GM19193 (cell line): ENCODE measurements around the gene CLDND1.

Experiments
- POLR2A ChIP-seq: IDR thresholded peaks from 4 replicates; pipeline ENCODE4 v1.6.1; 2011; ENCODE audit not compliant: insufficient read depth, insufficient read length; ENCODE audit errors: extremely low read depth

CLDND1 gene

DNA sequence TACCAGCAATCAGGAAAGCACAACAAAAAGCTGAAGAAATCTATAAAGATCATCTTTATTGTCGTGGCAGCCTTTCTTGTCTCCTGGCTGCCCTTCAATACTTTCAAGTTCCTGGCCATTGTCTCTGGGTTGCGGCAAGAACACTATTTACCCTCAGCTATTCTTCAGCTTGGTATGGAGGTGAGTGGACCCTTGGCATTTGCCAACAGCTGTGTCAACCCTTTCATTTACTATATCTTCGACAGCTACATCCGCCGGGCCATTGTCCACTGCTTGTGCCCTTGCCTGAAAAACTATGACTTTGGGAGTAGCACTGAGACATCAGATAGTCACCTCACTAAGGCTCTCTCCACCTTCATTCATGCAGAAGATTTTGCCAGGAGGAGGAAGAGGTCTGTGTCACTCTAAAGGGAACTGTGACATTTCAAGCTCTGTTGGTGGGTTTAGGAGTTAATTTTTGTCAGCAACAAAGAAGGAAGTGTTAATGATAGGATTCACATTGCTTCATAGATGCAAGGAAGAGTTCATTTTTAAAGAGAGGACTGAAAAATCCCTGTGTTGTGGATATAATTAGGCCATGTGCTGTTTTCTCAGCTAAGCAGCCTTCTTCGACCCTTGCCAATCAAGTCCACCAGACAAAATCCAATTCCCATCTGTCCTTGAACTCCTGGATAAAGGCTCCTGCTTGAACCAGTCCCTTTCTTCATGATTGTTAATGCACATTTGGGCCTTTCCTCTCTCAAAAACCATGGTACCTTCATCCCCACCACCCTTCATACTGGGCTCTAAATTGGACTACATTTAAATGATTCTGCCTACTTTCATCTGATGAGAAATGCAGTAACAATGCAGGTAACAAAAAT, 10.2 kb upstream of the CLDND1 start:
- no peak for TF ChIP-seq POLR2A

GRCh38 chr3:98532275-98532637, 9.6 kb upstream of the CLDND1 start:
- peak; percentile 77 for TF ChIP-seq POLR2A

- TF ChIP-seq POLR2A, result peak; percentile 72
These were observed 9.0 kb upstream of the CLDND1 start, which contains the start of gene GPR15 for GRCh38 chr3:98531622-98532274. Gene GPR15 (plus strand): TSS chr3:98531978. CDS start chr3:98532034, 56 bp downstream.

GRCh38 chr3:98530676-98531075, 8.0 kb upstream of the CLDND1 start:
- TF ChIP-seq POLR2A, result no peak

DNA sequence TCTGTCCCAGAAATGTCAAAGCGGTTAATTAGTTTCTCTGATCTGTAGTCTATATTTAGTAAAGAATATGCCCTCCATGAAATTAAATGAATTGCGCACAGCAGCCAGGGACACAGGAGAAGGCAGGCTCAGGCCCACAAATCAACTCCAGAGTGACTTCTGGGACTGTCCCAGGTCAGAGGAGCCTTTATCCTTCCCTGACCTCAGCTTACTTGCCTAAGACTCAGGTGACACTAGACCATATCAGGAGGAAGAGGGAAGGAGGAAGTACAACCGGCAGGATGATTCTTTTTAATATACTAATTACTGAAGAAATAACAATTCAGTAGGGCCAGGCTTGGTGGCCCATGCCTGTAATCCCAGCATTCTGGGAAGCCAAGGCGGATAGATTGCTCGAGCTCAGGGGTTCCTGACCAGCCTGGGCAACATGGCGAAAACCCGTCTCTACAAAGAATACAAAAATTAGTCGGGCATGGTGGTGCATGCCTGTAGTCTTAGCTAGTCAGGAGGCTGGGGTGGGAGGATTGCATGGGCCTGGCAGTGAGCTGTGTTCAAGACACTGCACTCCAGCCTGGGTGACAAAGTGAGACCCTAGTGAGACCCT, 7.3 kb upstream of the CLDND1 start:
- peak; percentile 37 for TF ChIP-seq POLR2A

DNA sequence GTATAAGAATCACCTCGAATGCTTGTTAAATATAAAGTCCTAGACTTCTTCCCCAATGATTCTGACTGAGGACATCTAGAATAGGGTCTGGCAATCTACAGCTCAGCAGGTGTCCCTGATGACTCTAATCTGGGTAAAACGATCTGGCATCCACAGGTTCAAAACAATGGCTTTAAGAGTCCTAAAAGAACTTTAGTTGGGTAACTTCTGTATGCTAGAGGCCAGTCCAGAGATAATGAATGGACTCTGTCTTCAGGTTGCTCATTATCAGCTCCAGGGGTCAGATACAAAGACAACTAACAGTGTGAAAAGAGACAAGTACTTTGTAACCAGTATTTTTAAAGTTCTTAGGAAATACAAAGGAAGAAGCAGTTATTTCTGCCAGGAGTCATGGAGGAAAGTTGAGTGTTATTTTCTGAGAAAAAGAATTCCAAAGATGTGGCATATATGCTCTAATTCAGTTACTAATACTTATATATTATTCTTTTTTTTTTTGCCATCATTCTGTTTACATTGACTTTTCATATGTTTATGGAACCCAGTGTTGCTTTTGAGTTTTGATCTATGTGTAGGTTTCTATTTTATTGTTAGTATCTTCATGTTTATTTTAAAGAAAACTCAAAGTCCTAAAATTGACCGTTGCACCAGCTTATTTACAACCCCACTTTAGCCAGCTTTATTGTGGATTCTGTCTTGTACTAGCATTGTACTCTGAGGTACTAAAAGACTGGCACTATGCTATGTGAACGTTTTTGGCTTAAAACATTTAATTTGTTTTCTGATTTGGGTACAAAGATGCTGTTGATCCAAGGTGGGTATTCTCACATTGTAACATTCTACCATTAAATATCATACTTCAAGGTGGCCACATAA, 6.0 kb upstream of the CLDND1 start:
- TF ChIP-seq POLR2A, result no peak

- peak; percentile 49 for TF ChIP-seq POLR2A
These were observed 2.8 kb upstream of the CLDND1 start for GRCh38 chr3:98525494-98525893.

GRCh38 chr3:98521897-98522543, 682 bp downstream of the CLDND1 start:
- no peak for TF ChIP-seq POLR2A

DNA sequence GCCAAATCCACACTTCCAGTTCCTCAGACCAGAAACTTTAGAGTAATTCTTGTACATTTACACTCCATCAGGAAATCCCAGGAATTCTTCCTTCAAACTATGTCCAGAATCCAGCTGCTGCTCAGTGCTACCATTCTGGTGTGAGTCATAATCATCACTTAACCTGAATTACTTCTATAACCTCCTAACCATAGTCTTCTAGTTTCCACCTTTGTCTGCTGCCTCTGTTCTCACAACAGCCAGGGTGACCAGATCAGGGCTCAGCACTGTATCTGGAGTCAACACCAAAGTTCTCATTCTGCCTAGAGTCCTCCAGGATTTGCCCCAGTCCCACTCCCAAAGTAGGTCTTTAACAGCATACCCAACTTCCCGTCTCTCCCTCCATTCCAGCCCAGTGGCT, 3.4 kb downstream of the CLDND1 start:
- TF ChIP-seq POLR2A, result no peak

DNA sequence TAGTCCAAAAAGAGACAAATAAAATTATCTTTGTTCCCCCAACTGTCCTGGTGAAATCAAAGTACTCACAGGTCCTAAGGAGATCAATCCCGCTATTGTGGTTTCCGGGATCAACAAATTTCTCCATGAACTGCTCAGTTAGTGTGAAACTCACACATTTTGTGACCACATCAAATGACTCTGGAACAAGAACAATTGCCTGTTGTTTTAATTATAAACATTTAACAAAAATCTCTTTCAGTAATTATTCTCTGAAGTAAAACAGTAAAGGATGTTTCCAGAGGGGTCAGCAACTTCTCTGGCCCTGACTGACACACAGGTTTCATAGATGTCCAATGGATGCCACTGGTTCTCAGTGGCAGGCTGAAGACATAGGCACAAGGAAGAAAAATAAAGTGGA, 3.9 kb downstream of the CLDND1 start:
- TF ChIP-seq POLR2A, result no peak

- no peak for TF ChIP-seq POLR2A
These were observed 7.8 kb downstream of the CLDND1 start for GRCh38 chr3:98514948-98515347.

DNA sequence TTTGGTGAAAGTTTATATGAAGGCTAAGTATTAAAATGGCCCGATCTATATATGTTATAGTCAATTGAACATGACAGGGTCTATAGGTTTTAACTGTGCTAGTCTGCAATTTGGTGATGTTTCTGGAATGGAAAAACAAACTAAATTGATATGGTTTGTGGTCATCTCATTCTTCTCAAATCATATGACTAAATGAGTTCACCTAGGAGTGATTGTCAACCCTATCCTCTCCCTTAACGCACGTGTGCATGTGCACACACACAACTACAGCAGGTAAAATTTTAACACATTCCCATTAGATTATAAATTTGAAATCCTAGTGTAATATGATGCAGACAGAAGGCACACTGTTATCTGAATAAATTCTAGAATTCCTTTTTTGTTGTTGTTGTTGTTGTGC, 9.0 kb downstream of the CLDND1 start:
- no peak for TF ChIP-seq POLR2A

GRCh38 chr3:98513091-98513511, 9.6 kb downstream of the CLDND1 start:
- TF ChIP-seq POLR2A, result no peak

GRCh38 chr3:98512576-98512975, 10.1 kb downstream of the CLDND1 start:
- no peak for TF ChIP-seq POLR2A
